Fibroblast of skin of scalp (primary cell): Measurements from ENCODE around the gene CPE.

ENCODE experiments used
- DNase-seq: peaks from one replicate; pipeline ENCODE4 v3.0.0-alpha.2; 2013

CPE gene

DNA sequence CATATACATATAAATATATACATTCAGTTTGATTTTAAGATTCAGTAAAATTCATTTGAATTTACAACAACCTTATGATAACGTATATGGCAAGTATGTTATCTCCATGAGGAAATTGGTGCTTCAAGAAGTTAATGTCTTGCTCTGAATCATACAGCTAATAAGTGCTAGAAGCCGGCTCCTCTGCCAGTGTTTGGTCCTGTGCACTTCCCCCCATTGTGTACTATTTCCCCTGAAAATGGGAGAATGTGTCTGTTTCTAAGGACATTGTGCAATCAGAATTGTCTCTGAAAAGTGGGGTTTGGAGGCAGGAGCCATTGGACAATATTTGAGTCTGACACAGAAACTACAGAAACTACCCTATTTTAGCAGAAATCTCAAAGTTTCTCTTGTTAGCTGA, 135.9 kb downstream of the CPE start:
- DNase-seq, result no peak

DNA sequence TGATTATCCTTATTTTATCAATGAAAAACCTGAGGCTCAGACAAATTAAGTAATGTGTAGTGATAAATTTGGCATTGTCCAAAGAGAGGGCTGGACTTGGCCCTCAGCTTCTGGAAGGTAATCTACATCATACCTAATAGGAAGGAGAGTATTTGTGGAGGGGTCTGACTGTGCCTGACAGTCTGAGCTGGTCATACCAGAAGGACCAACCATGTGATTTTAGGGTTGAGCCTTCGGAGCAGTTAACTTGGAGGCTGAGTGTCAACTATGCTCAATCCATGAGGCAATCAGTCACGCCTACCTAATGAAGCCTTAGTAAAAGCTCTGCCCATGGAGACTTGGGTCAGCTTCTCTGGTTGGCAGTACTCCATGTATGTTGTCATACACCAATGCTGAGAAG, 136.4 kb downstream of the CPE start:
- no peak for DNase-seq

DNA sequence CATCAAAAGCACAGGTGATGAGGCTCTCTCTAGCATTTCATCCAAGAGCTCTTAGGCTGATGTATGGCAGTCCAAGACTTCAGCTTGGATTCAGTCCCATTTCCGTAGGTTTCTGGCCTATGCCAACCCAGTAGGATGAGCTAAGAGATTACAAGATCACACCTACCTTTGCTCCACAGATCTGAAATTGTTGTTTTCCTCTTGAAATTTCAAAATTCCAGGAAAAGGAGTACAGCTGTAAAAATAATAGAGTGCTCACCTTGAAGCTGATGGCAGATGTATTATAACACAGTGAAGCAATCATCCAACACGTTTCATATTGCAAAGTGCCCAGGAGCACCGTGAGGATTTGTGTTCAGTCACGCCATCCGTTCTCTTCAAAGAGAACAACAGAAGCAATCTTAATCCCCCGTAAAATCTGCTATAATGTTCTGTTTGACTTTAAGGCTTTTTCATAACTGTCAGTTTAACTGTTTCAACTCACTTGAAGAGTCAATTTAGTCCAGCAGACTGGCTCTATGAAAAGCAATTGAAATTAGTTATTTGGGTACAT, 137.5 kb downstream of the CPE start:
- no peak for DNase-seq

GRCh38 chr4:165517216-165517615, 138.4 kb downstream of the CPE start:
- no peak for DNase-seq

- no peak for DNase-seq
Observed at GRCh38 chr4:165518024-165518616, 139.3 kb downstream of the CPE start.

- DNase-seq, result no peak
Observed at GRCh38 chr4:165518686-165519085, 139.9 kb downstream of the CPE start.

GRCh38 chr4:165519591-165519990, 140.8 kb downstream of the CPE start:
- DNase-seq, result no peak

DNA sequence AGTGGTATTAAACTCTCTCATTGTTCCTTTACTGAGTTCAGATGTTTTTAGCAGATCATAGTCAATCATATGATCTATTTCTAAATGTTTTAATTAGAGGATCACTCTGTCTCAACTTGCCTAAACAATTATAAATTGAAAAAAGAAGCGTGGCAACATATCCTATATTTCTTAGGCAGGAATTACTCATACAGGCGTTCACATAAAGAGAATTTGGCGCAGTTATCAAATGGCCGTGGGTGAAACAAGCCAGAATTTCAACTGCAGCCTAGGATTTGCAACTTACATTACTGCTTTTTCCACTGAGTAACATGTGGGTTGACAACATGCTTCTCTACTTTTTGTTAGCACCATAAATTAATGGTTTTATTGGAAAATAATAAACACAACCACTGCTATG, 141.3 kb downstream of the CPE start:
- DNase-seq, result no peak

DNA sequence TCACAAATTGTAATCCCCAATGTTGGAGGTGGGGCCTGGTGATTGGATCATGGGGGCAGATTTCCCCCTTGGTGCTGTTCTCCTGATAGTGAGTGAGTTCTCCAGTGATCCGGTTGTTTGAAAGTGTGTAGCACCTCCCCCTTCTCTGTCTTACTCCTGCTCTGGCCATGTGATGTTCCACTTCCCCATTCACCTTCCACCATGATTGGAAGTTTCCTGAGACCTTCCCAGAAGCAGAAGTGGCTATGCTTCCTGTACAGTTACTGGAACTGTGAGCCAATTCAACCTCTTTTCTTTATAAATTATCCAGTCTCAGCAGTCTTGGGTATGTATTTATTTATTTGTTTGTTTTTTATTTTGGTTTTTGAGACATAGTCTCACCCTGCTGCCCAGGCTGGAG, 143.2 kb downstream of the CPE start:
- DNase-seq, result no peak

GRCh38 chr4:165524532-165525190, 145.9 kb downstream of the CPE start:
- DNase-seq, result no peak

DNA sequence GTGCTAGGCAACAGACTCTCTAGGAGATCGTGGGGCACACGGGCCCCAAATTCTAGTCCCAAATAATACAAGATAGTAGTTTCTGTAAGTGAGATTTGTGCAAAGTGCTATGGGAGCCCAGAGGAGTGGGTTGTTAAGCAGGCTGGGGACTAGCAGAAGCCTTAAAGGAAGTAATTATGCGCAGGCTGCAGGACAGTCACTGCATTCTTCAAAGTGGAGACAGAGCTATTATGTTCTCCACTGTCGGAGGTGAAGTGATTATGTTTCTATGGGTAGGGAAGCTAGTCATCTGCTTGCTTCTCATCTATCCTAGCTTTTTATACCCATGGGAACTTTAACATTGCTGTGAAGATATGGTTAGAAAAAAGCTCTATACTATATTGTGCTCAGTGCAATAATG, 154.2 kb downstream of the CPE start:
- DNase-seq, result no peak

- peak; percentile 55 for DNase-seq
Observed at GRCh38 chr4:165537028-165537648, 158.3 kb downstream of the CPE start.

DNA sequence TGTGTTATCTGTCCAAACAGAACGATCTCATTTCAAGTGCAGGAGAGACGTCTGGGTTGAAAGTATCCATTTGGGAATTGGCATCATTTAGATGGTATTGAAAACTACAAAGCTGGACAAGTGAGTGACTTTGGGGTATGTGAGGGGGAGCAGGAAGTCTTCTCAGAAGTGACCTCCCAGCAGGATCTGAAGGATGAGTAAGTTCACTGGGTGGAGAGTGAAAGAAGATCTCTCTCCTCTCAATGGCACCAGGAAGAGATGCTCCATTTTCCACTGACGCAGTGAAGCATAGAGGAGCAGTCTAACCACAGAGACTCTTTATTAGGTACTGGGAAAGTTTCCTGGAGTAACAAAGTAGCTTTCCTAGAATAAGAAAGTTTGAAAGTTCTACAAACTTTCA, 161.0 kb downstream of the CPE start:
- no peak for DNase-seq

DNA sequence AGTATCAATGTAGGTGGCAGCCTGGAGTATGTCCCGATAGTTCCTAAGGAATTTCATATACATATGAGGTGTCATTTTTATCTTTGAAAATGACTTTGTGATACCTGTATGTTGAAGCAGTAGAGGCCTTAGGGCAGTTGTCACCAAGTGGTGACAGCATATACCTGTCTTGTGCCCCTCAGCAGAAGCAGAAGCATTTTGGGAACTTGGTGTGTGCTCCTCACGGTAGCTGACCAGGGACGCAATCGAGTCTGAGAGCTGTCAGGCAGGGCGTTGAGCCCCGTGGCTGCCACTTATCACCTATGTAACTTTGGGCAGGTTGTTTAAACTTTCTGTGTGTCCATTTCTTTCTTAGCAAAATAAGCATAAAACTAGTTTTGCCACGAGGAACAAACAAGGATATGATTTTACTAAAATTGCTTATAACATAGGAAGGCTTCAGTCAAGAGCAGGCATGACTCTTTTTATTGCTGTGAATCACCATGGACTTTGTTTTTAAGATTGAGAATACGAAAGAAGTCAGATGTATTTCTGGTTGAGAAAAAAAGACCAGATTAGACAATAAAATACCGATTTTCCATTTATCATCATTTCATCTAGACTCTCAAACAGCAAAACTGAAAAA, 161.5 kb downstream of the CPE start:
- no peak for DNase-seq

GRCh38 chr4:165541851-165542459, 163.1 kb downstream of the CPE start:
- no peak for DNase-seq

- no peak for DNase-seq
Observed at GRCh38 chr4:165542476-165542875, 163.7 kb downstream of the CPE start.
